RWPE1 (cell line): Measurements from ENCODE around the gene INHBE.

Experiments used
- CTCF ChIA-PET: fragments of 350-600 bp; sonication (Branson Sonifier 250); formaldehyde crosslinking; extraction: SDS; loops from one replicate; lab custom pipeline; 2021; lab: Yijun Ruan, JAX
- POLR2A ChIA-PET: fragments of 400-600 bp; formaldehyde crosslinking; extraction: SDS; loops from one replicate; lab custom pipeline; 2020; ENCODE audit warnings: antibody characterized with exemption; ENCODE audit not compliant: low non-redundant PET; lab: Yijun Ruan, JAX
- DNase-seq: peaks from one replicate; pipeline ENCODE4 v3.0.0; 2012; ENCODE audit warnings: low spot score
- H3K27ac ChIP-seq: fragments of 450-650 bp; 2 replicates; pipeline ENCODE4 v1.5.1; 2017
- CTCF ChIP-seq: fragments of 450-650 bp; conservative IDR thresholded peaks from 2 replicates; pipeline ENCODE4 v1.5.1; 2017; ENCODE audit warnings: low read depth, mild to moderate bottlenecking

INHBE gene

GRCh38 chr12:57473392-57473791 lies 18.3 kb downstream of the INHBE start:
- ChIA-PET POLR2A (no interaction called here), CTCF (interaction anchor here (2.0 kb wide), 1 partner anchor 11 kb away, joined by 12 read pairs; no protein-coding TSS in a partner anchor)
- no peak overlapping the region for H3K27ac ChIP-seq
- DNase-seq: no peak
- no peak for TF ChIP-seq CTCF

- ChIA-PET CTCF (interaction anchor here (0.7 to 2.0 kb wide), 3 partner anchors 11 to 252 kb away, joined by 3 to 12 read pairs (median 4); no protein-coding TSS in a partner anchor), POLR2A (no interaction called here)
- no peak for TF ChIP-seq CTCF
- H3K27ac ChIP-seq: no peak overlapping the region
- no peak for DNase-seq
These were observed 18.8 kb downstream of the INHBE start for GRCh38 chr12:57473886-57474285.

GRCh38 chr12:57474430-57474829 lies 19.3 kb downstream of the INHBE start:
- CTCF ChIA-PET: interaction anchor here (0.7 to 2.0 kb wide), 3 partner anchors 12 to 252 kb away, joined by 3 to 12 read pairs (median 4); no protein-coding TSS in a partner anchor
- TF ChIP-seq CTCF: no peak
- POLR2A ChIA-PET: no interaction called here
- no peak for DNase-seq
- no peak overlapping the region for H3K27ac ChIP-seq

- DNase-seq: no peak
- no peak for TF ChIP-seq CTCF
- CTCF ChIA-PET: interaction anchor here (0.6 to 2.0 kb wide), 4 partner anchors 12 to 262 kb away, joined by 4 to 12 read pairs (median 4); no protein-coding TSS in a partner anchor
- POLR2A ChIA-PET: no interaction called here
- H3K27ac ChIP-seq: no peak overlapping the region
These were observed 19.8 kb downstream of the INHBE start for GRCh38 chr12:57474862-57475261.

GRCh38 chr12:57475271-57476161 lies 20.4 kb downstream of the INHBE start:
- DNase-seq: no peak
- POLR2A ChIA-PET: interaction anchor here (0.6 kb wide), 1 partner anchor 15 kb away, joined by 7 read pairs; no protein-coding TSS in a partner anchor

More at GRCh38 chr12:57475271-57476161, 20.4 kb downstream of the INHBE start:
- TF ChIP-seq CTCF: no peak
- no peak overlapping the region for H3K27ac ChIP-seq
- CTCF ChIA-PET: interaction anchor here (0.6 to 2.0 kb wide), 4 partner anchors 13 to 398 kb away, joined by 3 to 12 read pairs (median 4); no protein-coding TSS in a partner anchor
